Heart left ventricle (tissue), 16 donors: ENCODE measurements around the gene ERC1. TPM values are rescaled to one million over a fixed set of nuclear protein-coding genes. Genes with fewer than 3 reads are reported as not detected.

Source experiments
- ATAC-seq, 4 donors: fragments of 200-7000 bp; cut with Tn5 transposase; one replicate each; pipeline ENCODE4 v1.9.1; 2020 to 2022; ENCODE audit warnings: moderate library complexity in 4 of 4, mild to moderate bottlenecking in 3 of 4, moderate number of reproducible peaks in 1 of 4
- DNase-seq, 5 donors: peaks; one replicate each; pipeline ENCODE4 v3.0.0-alpha.2; 2020
- H3K27ac ChIP-seq, 12 donors: fragments of 200-600 bp; sonication (generic) in 4 of 12; one replicate each; pipeline versions ENCODE4 v1.5.0 to v1.8.0; 2016 to 2022; ENCODE audit warnings: mild to moderate bottlenecking in 2 of 12
- H3K27me3 ChIP-seq, 9 donors: fragments of 200-600 bp; sonication (generic) in 2 of 9; one replicate each; pipeline versions ENCODE4 v1.5.1 to v1.8.0; 2016 to 2022; ENCODE audit warnings: mild to moderate bottlenecking in 3 of 9
- H3K36me3 ChIP-seq, 9 donors: fragments of 200-600 bp; sonication (generic) in 2 of 9; one replicate each; pipeline versions ENCODE4 v1.5.0 to v1.8.0; 2018 to 2022; ENCODE audit warnings: mild to moderate bottlenecking in 2 of 9
- H3K4me1 ChIP-seq, 12 donors: fragments of 200-600 bp; sonication (generic) in 4 of 12; one replicate each; pipeline versions ENCODE4 v1.5.0 to v1.8.0; 2016 to 2022; ENCODE audit warnings: mild to moderate bottlenecking in 3 of 12
- H3K4me3 ChIP-seq, 12 donors: fragments of 200-600 bp; sonication (generic) in 4 of 12; one replicate each; pipeline versions ENCODE4 v1.5.0 to v1.8.0; 2017 to 2022; ENCODE audit warnings: mild to moderate bottlenecking in 9 of 12, moderate library complexity in 4 of 12
- H3K9me3 ChIP-seq, 12 donors: fragments of 200-600 bp; sonication (generic) in 4 of 12; one replicate each; pipeline versions ENCODE4 v1.5.0 to v1.8.0; 2016 to 2022; ENCODE audit warnings: mild to moderate bottlenecking in 1 of 12
- CTCF ChIP-seq, 12 donors: fragments of 200-600 bp; sonication (generic) in 4 of 12; IDR thresholded peaks; one replicate each; pipeline versions ENCODE4 v1.5.0 to v1.8.0; 2018 to 2022; ENCODE audit warnings: antibody characterized with exemption in 12 of 12, mild to moderate bottlenecking in 5 of 12
- POLR2A ChIP-seq, 2 donors: fragments of 450-650 bp; IDR thresholded peaks; one replicate each; pipeline ENCODE4 v1.6.1; 2017; ENCODE audit warnings: antibody characterized with exemption in 2 of 2, mild to moderate bottlenecking in 2 of 2, moderate library complexity in 2 of 2
- WGBS, 4 donors: extraction: QIAGEN DNeasy Blood & Tissue Kit in 2 of 4; methylation state at CpG; one replicate each; pipeline versions ENCODE4 v1.1.5 to v1.1.7; 2013 to 2018; 5-methylcytosine and 5-hydroxymethylcytosine counted together
- intact Hi-C, 10 donors: fragments of 100-400 bp; cut with DNase I; formaldehyde crosslinking; loops; one replicate each; pipeline versions ENCODE4 v1.11.1 to v1.14.2; 2022
- polyA plus RNA-seq, 2 donors: library from polyadenylated mRNA; stranded (reverse); fragments of 200-250 nt; gene quantifications; one replicate each; pipeline ENCODE4 v1.2.3, GENCODE V29; 2013
- total RNA-seq, 9 donors: library from RNA; depleted of rRNA in 2 of 9; stranded (reverse); fragments of >200 nt in 2 of 9; fragmentation: NEBNext Ultra II Directional in 3 of 9; extraction: Animal tissue kit (Norgen Biotek cat#: 25700) in 3 of 9; gene quantifications; one replicate each; pipeline versions ENCODE4 v1.1.0 to v1.2.4, GENCODE V29; 2016 to 2023
- donor health status: ischemic (EF 13 %, LVEDD 7.1; RV severe dilation, severe dysfunction).
- donor health status: healthy with polysubstance abuse.
- donor health status: DM: no; HTN: yes; CAD: no.
- donor health status: DM: no; HTN: no; CAD: no.
- donor health status: ischemic (EF 25% LVEDD 6.9; RV normal size, moderate dysfunction).
- donor health status: ischemic (EF 25% LVEDD 5.7; RV mildly dilated, moderate dysfunction).
- donor health status: healthy.
- donor health status: DM: yes; HTN: yes; CAD: no.
- donor health status: ischemic (EF 35%, LVEDD 5.7; RV mildly dilated, moderate dysfunction).
- donor health status: nonischemic (EF 11% LVEDD 7.7; RV severe dilation, severe dysfunction).
- donor health status: DM: yes; HTN: yes; CAD: no.
- donor health status: PGD.
- donor health status: ischemic (EF 29% LVEDD 5.4; RV normal size, mild dysfunction).
- donor health status: nonischemic (EF 23%, LVEDD 6.1; RV moderate dilation, normal function).

The ERC1 gene
- total and polyA plus RNA-seq, 11 donors, result 13.5 to 84.0 (median 47.9) TPM

GRCh38 chr12:1001507-1001906 lies 10.5 kb downstream of the ERC1 start:
- 96 to 100% (median 97%) methylated on average over 3 of the region's 3 CpGs for WGBS, 4 donors
- DNase-seq (no peak), ATAC-seq (no peak)
- Histone ChIP-seq H3K9me3 (no peaks in the 10 kb centered on the region), H3K36me3 (peaks cover 0 to 9% (median 3%) of the 10 kb centered on the region in 9 donors), H3K4me3 (no peak overlapping the region), H3K27me3 (no peaks in the 10 kb centered on the region), H3K27ac (no peak overlapping the region), H3K4me1 (peaks cover 0 to 38% (median 24%) of the 10 kb centered on the region in 12 donors)
- intact Hi-C loops, result loop anchor here in 1 of 10 donors (10.0 kb wide), 1 partner anchor 93 kb away; no protein-coding TSS in a partner anchor
- TF ChIP-seq POLR2A (IDR thresholded peaks at IDR 0.05) (no peak), CTCF (IDR thresholded peaks at IDR 0.05) (no peak)

GRCh38 chr12:1003600-1004271 lies 12.7 kb downstream of the ERC1 start:
- 35 to 39% (median 37%) methylated on average over 3 of the region's 3 CpGs for WGBS, 4 donors
- H3K4me3 ChIP-seq, result no peak overlapping the region
- peak; percentile 49 to 74 (median 61) for ATAC-seq

GRCh38 chr12:1006255-1006654 lies 15.2 kb downstream of the ERC1 start:
- Histone ChIP-seq H3K4me3 (no peak overlapping the region), H3K27me3 (no peaks in the 10 kb centered on the region), H3K9me3 (no peaks in the 10 kb centered on the region), H3K4me1 (peaks cover 0 to 21% (median 8%) of the 10 kb centered on the region in 12 donors), H3K27ac (no peak overlapping the region), H3K36me3 (peaks cover 0 to 8% (median 2%) of the 10 kb centered on the region in 9 donors)
- WGBS, 4 donors, result 91 to 98% (median 94%) methylated on average over 6 of the region's 6 CpGs
- intact Hi-C loops, result loop anchor here in 1 of 10 donors (10.0 kb wide), 1 partner anchor 89 kb away; no protein-coding TSS in a partner anchor
- DNase-seq (no peak), ATAC-seq (no peak)
- TF ChIP-seq CTCF (IDR thresholded peaks at IDR 0.05) (no peak), POLR2A (IDR thresholded peaks at IDR 0.05) (no peak)

More at GRCh38 chr12:1003600-1004271, 12.7 kb downstream of the ERC1 start:
- H3K27me3 ChIP-seq, result no peaks in the 10 kb centered on the region
- H3K27ac ChIP-seq, result peak overlapping the region in 8 of 12 donors; percentile 8 to 65 (median 32)
- intact Hi-C loops, result loop anchor here in 1 of 10 donors (10.0 kb wide), 1 partner anchor 91 kb away; no protein-coding TSS in a partner anchor
- no peaks in the 10 kb centered on the region for H3K9me3 ChIP-seq
- H3K36me3 ChIP-seq, result peaks cover 0 to 9% (median 3%) of the 10 kb centered on the region in 9 donors
- H3K4me1 ChIP-seq, result peaks cover 0 to 26% (median 8%) of the 10 kb centered on the region in 12 donors
- no peak for DNase-seq
- TF ChIP-seq POLR2A (IDR thresholded peaks at IDR 0.05) (no peak), CTCF (IDR thresholded peaks at IDR 0.05) (no peak)

GRCh38 chr12:1007276-1007675 lies 16.3 kb downstream of the ERC1 start:
- no peak overlapping the region for H3K4me3 ChIP-seq
- H3K9me3 ChIP-seq, result no peaks in the 10 kb centered on the region
- H3K27ac ChIP-seq, result no peak overlapping the region
- peaks cover 0 to 3% (median 0%) of the 10 kb centered on the region in 9 donors for H3K36me3 ChIP-seq
- H3K4me1 ChIP-seq, result peaks cover 0 to 21% (median 8%) of the 10 kb centered on the region in 12 donors
- no peak for TF ChIP-seq CTCF (IDR thresholded peaks at IDR 0.05)
- no peak for TF ChIP-seq POLR2A (IDR thresholded peaks at IDR 0.05)
- intact Hi-C loops, result loop anchor here in 1 of 10 donors (10.0 kb wide), 1 partner anchor 88 kb away; no protein-coding TSS in a partner anchor
- no peaks in the 10 kb centered on the region for H3K27me3 ChIP-seq
- DNase-seq (no peak), ATAC-seq (no peak)
- 86 to 98% (median 92%) methylated on average over 2 of the region's 2 CpGs for WGBS, 4 donors
